ENCODE measurements around the gene CAPN10. TPM values are rescaled to one million over a fixed set of nuclear protein-coding genes. Genes with fewer than 3 reads are reported as not detected.

The CAPN10 gene
- total RNA-seq, 1 donor from 2014 or later: 61.8 TPM

DNA sequence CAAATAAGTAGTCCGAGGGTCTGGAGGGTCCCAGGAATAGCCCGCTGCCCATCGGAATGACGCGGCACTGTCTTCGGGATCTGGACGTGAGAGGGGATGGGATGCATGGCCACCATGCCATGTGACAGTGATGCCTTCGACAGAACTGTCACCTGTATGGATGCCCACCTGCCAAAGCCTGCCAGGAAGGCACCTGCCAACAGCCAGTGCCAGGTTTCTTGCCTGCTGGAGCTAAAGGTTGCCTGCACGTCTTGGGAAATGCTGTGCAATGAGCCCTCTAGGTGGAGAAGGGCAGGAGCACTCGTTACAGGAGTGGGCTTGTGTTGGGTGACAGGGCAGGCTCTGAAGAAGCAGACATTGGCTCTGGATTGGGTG, 59.3 kb downstream of the CAPN10 start:
- no peak overlapping the region for H3K4me3 Mint-ChIP-seq
- peaks cover 24% of the 10 kb centered on the region for H3K27me3 Mint-ChIP-seq
- CTCF ChIA-PET: no interaction called here
- ATAC-seq (ENCODE audit: low read depth) (no peak), DNase-seq (no peak)
- TF ChIP-seq, protein P1, sequence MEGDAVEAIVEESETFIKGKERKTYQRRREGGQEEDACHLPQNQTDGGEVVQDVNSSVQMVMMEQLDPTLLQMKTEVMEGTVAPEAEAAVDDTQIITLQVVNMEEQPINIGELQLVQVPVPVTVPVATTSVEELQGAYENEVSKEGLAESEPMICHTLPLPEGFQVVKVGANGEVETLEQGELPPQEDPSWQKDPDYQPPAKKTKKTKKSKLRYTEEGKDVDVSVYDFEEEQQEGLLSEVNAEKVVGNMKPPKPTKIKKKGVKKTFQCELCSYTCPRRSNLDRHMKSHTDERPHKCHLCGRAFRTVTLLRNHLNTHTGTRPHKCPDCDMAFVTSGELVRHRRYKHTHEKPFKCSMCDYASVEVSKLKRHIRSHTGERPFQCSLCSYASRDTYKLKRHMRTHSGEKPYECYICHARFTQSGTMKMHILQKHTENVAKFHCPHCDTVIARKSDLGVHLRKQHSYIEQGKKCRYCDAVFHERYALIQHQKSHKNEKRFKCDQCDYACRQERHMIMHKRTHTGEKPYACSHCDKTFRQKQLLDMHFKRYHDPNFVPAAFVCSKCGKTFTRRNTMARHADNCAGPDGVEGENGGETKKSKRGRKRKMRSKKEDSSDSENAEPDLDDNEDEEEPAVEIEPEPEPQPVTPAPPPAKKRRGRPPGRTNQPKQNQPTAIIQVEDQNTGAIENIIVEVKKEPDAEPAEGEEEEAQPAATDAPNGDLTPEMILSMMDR (IDR thresholded peaks at IDR 0.05): no peak
- intact Hi-C loops (cut with micrococcal nuclease): no loop called here
- POLR2A ChIA-PET: no interaction called here
- no peaks in the 10 kb centered on the region for H3K4me1 Mint-ChIP-seq
- H3K36me3 Mint-ChIP-seq (ENCODE audit: low read depth): no peaks in the 10 kb centered on the region
- no peaks in the 10 kb centered on the region for H3K9me3 Mint-ChIP-seq
- no peak overlapping the region for H3K27ac Mint-ChIP-seq

DNA sequence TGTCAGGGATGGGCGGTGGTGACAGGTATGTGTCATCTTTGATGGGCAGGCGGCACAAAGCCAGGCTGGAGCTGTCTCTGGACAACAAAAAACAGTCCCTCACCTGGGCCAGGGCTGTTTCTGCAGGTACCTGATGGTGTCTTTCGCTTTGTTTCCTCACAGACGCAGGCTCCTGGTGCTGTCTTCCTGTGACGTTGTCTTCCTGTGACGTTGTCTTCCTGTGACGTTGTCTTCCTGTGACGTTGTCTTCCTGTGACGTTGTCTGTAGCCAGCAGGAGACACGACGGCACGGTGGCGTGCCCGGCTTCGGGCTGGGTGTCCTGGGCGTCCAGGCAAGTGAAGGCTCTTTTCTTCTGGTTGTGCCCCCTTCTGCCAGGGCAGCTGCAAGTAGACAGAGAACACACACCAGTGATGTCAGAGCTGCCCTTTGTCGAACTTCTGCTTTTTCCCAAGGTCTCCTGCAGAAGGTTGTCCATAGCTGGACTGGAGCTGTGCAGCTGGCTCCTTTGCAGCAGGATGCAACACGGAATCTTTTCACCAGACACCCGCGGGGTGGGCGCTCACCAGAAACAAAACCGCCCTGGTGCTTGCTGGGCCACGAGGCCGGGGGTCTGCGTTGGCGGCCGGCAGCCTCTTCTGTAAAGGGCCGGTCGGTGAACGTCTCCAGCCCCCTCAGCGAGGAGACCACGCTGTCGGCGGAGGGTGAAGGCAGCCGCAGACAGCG, 59.8 kb downstream of the CAPN10 start:
- Mint-ChIP-seq H3K27me3 (peaks cover 29% of the 10 kb centered on the region), H3K4me3 (no peak overlapping the region), H3K4me1 (no peaks in the 10 kb centered on the region), H3K36me3 (ENCODE audit: low read depth) (no peaks in the 10 kb centered on the region), H3K27ac (no peak overlapping the region), H3K9me3 (no peaks in the 10 kb centered on the region)
- POLR2A ChIA-PET: no interaction called here
- DNase-seq: no peak
- no peak for ATAC-seq (ENCODE audit: low read depth)
- CTCF ChIA-PET: no interaction called here
- intact Hi-C loops (cut with micrococcal nuclease): no loop called here
- TF ChIP-seq, protein P1 (IDR thresholded peaks at IDR 0.05): no peak

DNA sequence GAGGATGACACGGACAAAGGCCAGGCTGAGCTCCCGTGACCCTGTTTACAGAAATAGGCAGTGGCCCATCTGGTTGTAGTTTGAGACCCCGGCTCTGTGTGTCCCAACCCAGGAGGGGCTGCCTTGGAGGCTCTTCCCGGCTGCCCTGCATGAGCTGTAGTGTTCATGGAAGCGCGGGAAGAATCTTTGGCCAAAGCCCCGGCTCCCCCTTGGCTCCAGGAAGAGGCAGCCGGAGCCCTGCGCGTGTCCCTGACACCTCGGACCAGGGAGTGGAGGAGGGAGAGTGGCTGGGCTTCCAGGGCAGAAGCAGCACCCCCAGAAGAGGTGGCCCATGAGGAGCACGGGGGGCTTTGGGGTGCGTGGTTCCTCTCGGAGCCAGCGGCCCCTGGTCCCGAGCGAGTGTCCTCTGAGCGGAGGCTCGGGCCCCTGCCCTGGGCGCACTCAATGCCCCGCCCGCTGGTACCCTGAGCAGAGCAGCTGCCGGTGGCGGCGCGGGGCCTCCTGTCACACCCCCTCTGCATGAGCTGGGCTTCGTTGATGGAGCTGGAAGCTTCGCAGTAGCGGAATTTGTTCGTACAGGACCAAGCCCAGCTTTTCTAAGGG, 60.5 kb downstream of the CAPN10 start:
- no peak for ATAC-seq (ENCODE audit: low read depth)
- Mint-ChIP-seq H3K27ac (no peak overlapping the region), H3K9me3 (no peaks in the 10 kb centered on the region), H3K4me1 (no peaks in the 10 kb centered on the region), H3K36me3 (ENCODE audit: low read depth) (no peaks in the 10 kb centered on the region), H3K27me3 (peaks cover 33% of the 10 kb centered on the region), H3K4me3 (no peak overlapping the region)
- TF ChIP-seq, protein P1 (IDR thresholded peaks at IDR 0.05): no peak
- DNase-seq: no peak
- intact Hi-C loops (cut with micrococcal nuclease): no loop called here
- POLR2A ChIA-PET: no interaction called here
- CTCF ChIA-PET: no interaction called here

- H3K27ac Mint-ChIP-seq: no peak overlapping the region
- ChIA-PET POLR2A (no interaction called here), CTCF (no interaction called here)
- H3K36me3 Mint-ChIP-seq (ENCODE audit: low read depth): no peaks in the 10 kb centered on the region
- DNase-seq (no peak), ATAC-seq (ENCODE audit: low read depth) (no peak)
- no peaks in the 10 kb centered on the region for H3K9me3 Mint-ChIP-seq
- H3K4me1 Mint-ChIP-seq: no peaks in the 10 kb centered on the region
- intact Hi-C loops (cut with micrococcal nuclease): no loop called here
- TF ChIP-seq, protein P1 (IDR thresholded peaks at IDR 0.05): no peak
- peaks cover 36% of the 10 kb centered on the region for H3K27me3 Mint-ChIP-seq
- no peak overlapping the region for H3K4me3 Mint-ChIP-seq
Observed at GRCh38 chr2:240647503-240648154, 61.1 kb downstream of the CAPN10 start.

- TF ChIP-seq, protein P1 (IDR thresholded peaks at IDR 0.05): no peak
- no peaks in the 10 kb centered on the region for H3K9me3 Mint-ChIP-seq
- intact Hi-C loops (cut with micrococcal nuclease): no loop called here
Observed at GRCh38 chr2:240648155-240648649, 61.7 kb downstream of the CAPN10 start.

More at GRCh38 chr2:240648155-240648649, 61.7 kb downstream of the CAPN10 start:
- POLR2A ChIA-PET: no interaction called here
- no peak overlapping the region for H3K4me3 Mint-ChIP-seq
- ATAC-seq (ENCODE audit: low read depth) (no peak), DNase-seq (no peak)
- no peak overlapping the region for H3K27ac Mint-ChIP-seq
- CTCF ChIA-PET: no interaction called here
- H3K4me1 Mint-ChIP-seq: no peaks in the 10 kb centered on the region
- no peaks in the 10 kb centered on the region for H3K36me3 Mint-ChIP-seq (ENCODE audit: low read depth)
- H3K27me3 Mint-ChIP-seq: peaks cover 36% of the 10 kb centered on the region

Measured in activated B cell treated with CpG ODN at 0.5 μM for 24 hours (primary cell).